EH (cell line): ENCODE measurements around the gene C2orf72.
"Not testable (repeated sequence)": the region's sequence is repeated elsewhere in the genome, so short reads cannot be mapped to it uniquely, and the experiment has no call there.

Source experiments
- DNase-seq: peaks from one replicate; pipeline ENCODE4 v3.0.0-alpha.2; 2015; ENCODE audit warnings: low read depth

C2orf72 gene

DNA sequence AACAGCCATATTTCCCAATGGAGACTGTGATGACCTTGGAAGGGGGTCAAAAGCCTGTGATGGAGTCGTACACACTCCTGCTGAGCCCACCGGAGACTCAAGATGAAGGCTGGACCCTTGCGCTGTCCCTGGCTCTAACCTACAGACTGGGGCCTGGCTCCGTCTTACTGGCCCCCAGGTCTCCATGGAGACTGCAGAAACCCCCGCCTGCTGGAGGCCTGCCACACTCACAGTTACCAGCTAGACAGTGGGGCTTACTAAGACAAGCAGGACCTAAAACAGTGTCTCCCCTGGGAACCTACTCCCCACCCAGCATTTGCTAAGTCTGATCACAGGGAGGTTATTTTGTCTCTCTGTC is 9.6 kb downstream of the C2orf72 start:
- DNase-seq, result no peak

DNA sequence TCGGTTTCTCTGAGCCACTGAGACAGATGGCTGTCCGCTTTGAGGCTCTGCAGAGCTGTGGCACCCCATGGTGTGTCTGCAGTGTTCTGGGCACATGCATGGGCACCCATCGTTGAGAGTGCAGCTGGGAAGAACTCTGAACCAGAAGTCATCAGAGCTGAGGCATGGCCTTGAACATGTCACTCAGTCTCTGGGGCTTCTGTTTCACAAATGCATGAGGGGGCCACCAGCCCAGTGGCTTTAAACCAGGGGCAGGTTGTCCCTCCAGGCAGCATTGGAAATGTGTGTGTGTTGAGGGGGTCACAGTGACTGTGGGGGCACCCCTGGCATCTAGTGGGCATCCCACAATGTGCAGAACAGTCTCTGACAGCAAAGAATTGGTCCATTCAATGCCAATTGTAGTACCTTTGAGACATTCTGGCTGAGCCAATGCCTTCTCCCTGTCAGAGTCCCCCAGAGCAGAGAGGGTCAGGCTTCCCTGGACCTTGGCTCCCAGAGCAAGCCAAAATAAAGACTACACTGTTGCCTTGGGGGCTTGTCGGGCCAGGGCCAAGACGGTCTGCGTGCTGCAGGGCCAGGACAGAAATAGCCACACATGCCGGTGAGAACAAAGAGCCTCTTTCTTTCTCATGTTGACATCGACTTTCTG is 10.1 kb downstream of the C2orf72 start:
- DNase-seq, result no peak

DNA sequence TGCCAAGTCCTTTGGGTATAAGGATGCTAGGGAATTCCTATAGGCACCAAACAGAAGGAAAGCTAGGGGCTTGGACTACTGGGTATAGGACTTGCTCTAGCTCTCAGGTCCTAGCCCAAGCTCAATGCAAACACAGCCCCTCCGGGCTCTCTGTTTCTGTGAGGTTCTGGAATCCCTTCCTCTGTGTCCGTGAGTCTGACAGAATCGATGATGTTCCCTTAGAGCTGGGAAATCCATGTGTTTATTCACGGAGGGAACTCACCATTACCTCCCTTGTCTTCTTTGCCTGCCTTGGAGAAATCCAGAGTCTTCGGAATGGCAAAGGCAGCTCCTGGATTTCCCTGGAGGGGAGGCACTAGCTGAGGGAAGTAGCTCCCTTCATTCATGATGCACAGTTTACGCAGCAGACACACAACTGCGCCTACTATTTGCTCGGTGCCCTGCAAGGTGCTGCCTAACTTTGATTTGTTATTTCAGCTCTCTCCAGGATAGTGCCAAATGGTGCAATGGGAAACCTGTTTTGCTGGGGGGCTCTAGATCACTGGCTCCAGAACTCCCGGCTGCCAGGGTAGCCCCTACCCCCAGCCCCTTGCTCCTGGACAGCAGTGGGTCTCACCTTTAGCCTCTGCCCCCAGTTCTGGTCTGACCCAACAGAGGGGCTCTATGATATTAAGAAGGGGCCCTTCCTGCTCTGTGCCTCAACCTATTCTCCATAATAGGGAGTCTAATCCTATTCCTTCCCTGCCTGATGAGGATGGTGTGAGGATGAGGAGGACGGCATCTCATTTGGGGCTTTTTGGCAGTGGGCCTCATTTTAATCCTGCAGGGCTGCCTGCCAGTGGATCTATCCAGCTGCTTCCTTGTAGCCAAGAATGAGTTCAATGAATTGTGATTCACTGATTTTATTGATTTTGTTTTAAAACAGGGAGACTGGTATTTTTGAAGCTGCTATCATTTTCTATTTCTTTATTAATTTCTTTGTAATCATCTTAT is 10.9 kb downstream of the C2orf72 start:
- DNase-seq, result no peak

DNA sequence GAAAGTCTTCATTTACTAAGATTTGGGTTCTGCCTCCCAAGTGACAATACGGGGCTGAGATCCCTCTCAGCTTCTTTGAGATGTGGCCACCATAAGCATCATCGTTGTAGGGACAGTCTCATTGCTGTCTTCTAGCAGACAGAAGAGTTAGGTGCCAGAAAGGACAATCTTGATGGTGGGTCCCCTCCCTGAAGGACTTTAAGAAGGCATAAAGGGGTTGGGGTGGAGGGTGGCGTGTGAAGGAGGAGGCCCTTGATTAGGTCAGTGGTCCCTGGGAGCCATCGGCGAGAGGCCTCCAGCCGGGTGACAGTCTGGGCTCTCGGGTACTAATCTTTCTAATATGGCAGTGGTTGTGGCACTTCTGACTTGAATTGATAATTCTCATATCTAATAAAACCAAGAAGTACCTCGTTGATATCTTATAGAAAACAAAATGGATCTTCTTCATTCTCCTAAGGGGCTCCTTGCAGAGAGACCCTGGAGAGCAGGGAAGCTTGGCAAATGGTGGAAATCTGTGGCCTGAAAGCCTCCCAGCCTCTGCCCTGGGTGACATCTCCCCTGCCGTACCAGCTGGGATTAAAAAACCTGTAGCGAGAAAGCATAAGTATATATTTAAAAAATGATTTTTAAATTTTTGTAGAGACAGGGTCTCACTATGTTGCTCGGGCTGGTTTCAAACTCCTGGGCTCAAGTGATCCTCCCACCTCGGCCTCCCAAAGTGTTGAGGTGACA is 12.1 kb downstream of the C2orf72 start:
- no peak for DNase-seq

DNA sequence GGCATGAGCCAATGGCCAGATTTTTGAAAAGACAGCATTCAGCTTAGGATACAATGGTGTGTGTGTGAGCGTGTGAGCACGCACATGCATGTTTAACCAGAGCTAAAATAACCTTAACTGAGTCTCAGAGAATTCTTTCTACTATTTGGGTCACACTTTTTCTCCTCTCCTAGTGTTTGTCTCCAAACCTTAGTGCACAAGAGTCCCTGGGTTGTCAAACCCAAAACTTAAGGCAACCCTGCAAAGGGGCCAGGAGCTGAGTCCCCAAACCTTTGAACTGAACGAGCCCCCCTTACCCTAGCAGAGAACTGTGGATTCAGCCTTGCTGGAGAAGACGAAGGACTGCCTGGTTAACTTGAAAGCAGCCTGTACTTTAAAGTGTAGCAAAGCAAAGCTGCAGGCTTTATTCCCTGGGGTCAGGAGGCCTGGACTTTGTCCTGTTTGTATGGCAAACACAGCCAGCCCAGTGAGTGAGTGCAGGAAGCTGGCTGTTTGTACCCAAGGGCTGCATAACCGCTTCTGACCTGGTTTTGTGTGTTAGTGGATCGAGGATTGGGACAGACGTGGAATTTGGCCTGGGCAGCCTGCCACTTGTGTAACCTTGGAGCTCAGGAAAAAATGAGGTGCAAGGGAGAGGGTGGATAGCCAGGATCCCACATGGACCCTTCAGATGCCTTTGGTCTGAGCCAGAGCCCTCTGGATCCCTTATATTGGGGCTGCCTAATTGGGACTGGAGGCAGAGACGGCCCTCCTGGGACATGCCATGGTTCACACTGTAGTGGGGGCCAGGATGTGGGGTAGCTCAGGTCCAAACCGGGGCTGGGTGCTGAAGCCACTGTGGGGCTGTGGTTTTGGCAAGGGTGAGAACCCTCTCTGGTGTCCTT is 12.9 kb downstream of the C2orf72 start:
- DNase-seq, result no peak

DNA sequence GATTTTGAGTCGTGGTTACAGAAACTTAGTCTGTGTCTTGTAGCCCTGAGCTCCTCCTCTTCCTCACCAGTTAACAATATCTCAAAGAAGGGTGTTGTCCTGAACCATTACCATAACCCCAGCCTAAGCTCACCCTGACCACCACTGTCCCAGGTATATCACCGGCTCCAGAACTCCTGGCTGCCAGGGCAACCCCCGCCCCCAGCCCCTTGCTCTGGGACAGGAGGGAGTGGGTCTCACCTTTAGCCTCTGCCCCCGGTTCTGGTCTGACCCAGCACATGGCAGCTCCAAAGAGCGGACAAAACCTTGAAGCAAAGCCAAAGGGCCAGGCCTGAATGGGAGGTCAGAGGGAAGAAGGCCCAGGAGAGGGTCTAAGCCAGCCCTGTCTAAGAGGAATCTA is 13.8 kb downstream of the C2orf72 start:
- no peak for DNase-seq

DNA sequence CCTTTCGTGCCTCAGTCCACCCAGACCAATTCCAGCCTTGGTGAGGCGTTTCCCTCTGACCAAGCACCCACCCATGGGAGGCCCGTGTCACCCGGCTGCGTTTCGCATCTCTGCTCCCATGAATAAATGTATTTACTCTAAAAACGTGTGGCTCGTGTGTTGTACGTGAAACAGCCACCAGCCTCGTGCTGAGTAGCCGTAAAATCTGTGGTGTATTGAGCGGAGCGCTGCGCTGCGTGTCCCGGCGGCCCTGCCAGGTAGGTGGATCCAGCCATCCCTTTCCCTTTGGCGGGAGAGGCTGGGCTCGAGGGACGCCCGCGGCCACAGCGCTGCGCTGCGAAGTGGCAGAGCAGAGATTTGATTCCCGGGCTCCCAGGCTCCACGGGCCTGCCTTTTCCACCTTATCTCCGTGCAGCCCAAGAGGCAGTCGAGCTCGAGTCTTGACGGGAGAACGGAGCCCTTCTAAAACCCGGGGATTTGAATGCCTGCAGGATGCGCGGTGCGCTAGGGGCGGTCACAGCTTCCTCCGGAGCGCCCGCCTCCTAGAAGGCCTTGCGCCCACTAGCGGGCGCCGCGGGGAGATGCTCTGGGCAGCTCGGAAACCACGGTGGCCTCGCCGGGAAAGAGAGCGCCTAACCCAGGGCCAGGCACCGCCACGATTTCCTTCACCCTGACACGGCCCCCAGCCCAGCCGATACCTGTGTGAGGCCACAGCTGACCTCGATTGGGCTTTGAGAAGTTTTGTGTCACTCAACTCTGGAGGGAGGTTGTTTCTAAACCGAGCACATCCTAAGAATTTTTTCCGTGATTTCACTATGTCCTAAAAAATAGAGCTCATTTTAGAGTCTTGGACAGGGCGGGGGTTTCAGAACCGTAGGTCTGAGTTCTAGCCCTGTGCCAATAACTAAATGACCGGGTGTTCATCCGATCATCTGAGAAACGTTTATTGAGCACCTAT is 15.4 kb downstream of the C2orf72 start:
- DNase-seq, result peak; percentile 82

DNA sequence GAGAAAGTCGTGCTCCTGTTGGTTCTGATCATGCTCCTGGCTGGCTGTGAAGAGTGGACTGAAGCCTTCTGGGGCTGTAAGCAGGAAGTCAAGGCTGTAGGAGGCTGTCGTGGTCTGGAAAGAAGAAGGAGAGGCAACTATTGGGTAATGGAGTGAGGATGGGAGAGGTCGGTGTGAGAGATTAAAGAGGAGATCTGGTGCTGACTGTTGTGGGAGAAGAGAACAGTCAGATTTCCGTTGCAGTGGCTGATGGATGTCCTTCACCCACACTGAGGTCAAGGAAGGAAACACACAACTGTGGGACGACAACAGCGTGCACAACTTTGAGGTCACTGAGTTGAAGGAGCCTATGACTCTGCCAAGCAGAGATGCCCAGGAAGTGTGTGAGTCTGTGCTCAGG is 16.5 kb downstream of the C2orf72 start:
- no peak for DNase-seq

DNA sequence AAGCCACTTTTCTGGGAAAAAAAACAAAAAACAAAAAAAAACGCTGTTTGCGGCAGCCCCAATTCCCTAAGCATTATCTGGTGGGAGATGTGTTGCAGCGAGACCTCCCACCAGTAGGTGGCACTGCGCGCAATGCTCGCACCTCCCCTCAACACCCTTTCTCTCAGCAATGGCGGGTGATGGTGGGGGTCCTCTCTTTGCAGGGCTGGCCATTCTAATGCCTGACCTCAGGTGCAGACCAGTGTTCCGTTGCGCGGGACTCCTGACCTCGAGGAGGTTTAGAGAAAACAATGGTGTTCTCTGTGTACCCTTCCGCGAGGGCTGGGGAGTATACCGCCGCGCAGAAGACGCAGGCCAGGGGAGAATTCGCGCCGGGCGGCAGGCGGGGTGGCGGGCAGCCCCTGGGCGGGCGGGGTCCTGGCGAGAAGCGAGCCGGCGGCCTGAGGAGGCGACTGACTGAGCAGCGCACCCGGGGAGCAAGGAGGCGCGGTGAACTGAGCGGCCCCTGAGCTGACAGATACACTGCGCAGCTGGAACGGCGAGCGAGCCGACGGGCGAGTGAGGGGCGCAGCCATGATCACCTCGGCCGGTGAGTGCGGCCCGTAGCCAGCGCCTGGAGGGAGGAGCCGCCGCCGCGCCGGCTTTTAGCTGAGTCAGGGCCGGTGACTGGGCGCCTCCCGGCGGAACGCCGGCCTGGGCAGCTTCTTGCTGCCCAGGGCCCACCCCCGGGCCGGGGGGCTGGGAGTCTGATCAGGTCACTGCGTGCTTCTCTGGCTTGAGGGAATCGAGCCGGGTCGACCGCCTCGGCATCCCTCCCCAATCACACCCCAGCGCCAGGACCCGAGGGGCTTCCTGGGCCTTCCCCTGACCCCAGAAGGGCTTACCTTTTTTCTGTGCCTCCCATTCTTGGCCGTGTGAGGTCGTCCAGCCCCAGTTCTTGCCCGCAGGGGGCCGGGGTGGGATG is 19.4 kb downstream of the C2orf72 start, which contains the start of gene PSMD1:
TSS of gene PSMD1 (plus strand) at position 415 of the 964 bp plus-strand sequence. CDS start at position 574, 159 bp downstream.
- peak; percentile 92 for DNase-seq

DNA sequence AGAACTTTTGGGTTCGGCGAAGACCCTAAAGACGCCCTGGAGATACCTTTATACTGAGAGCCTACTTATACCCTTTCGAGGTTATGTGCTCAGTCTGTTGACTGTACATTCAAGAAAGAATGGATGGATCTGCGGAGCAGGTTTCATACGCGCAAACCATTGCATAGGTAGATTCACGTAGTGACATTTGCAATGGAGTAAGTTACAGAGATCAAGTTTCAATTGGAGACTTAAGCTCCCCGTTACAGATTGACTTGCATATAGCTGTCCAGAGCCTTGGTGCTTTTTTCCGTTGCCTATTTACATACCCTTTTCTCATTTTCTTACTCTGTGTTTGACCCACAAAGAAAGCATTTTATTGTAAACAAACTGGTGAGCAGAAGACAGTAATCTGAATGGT is 20.3 kb downstream of the C2orf72 start:
- DNase-seq, result peak; percentile 35

DNA sequence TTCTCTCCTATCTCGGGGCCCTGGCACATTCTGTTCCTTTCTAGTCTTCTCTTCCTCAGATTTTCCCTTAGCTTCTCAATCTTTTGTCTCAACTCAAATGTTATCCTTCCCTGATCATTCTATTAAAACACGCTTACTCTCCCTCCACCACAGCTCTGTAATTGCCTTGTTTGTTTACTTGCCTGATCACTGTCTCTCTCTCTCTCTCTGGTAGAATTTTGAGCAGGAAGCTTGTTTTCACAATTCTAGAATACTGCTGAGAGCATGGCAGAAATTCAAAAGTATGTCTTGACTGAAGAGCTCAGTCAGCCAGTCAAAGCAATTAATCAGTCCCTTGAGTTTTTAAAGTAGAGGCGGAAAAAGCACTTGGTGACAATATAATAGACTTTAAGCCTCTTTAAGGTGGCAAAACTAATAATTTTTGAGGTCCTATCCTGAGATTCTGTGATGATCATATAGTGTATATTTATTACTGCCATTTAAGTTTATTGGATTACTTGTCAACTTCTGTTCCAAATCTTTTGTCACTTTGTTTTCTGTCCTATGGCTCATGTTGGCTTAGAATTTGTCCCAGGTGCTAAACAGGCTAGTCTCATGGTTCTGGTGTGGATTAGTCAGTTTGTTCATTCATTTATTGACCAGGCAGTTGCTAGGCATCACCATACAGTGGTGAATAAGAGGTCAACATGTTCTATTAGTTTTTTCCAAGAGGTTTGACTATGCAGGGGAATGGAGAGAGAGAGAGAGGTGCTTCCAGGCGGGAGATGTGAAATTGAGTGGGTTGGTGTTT is 21.6 kb downstream of the C2orf72 start:
- DNase-seq, result peak; percentile 18

DNA sequence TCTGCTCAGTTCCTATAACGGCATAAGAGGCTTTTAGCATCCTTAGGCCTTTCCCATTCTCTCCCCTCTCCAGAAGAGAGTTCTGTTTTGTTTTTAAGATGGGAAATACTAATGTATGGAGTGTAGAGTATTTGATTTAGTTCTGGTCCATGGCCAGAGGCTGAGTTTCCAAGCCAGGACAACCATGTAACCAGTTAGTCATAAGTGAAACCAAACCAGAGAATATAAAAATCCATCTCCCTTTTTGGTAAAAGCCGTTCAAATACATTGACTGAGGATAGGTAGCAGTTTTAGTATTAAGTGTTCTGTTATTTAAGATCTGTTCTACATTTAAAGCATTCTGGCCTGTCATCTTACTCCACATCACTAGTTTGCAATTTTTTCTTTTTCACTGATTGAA is 22.4 kb downstream of the C2orf72 start:
- no peak for DNase-seq

DNA sequence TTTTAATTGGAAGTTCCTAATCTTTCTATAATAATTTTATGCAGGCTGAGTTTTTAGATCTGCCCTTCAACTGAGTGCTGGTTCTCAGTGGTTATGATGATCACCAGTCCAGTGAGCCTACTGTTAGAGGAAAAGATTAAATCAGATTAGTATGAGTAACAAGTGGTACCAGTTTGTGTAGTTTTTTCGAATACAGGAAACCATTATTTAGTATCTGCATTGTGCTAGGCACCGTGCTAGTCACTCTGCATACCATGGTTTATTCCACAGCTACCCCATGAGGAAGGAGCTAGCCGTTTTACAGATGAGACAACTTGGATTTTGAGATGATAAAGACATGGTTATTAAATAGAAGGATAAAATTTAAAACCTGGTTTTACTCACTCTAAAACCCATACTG is 25.5 kb downstream of the C2orf72 start:
- no peak for DNase-seq

DNA sequence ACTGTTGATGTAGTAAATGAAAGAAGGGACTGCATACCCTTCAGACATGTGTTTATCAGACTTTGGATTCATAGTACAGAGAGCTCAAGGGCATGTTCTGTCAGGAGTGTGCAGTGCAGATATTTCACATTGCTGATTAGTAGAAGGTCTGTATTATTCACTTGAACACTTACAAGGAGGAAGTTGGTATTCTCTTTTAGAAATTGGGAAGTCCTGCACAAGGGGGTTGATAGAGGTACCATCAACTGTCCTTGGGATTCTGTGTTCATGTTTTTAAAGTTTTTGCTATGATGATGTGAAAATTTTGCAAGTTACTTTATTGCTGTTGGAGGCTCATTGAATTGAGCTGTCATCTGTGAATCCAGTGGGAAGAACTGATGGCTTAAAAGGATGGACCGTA is 26.0 kb downstream of the C2orf72 start:
- DNase-seq, result no peak

DNA sequence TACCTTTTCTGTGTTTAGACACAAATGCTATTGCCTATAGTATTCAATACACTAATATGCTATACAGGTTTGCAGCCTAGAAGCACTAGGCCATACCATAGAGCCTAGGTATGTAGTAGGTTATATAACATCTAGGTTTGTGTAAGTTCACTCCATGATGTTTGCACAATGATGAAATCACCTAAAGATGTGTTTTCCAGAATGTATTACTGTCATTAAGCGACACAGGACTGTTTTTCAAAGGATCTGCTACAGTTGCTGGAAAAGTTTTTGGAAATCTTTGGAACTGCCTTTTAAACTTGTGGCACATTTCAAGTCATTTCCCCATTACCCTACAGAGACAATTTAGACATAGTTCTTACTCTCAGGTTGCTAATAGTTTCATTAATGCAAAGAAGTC is 28.6 kb downstream of the C2orf72 start:
- DNase-seq, result no peak

DNA sequence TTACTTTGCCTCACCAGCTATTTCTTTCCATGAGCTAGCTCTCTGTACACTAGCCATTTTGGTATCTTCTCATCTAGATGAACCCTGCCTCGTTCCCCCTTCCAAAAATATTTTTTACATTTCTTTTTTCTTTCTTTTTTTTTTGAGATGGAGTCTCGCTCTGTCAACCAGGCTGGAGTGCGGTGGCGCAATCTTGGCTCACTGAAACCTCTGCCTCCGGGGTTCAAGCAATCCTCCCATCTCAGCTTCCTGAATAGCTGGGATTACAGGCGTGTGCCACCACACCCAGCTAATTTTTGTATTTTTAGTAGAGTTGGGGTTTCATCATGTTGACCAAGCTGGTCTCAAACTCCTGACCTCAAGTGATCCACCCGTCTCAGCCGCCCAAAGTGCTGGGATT is 30.2 kb downstream of the C2orf72 start:
- not testable (repeated sequence) for DNase-seq

DNA sequence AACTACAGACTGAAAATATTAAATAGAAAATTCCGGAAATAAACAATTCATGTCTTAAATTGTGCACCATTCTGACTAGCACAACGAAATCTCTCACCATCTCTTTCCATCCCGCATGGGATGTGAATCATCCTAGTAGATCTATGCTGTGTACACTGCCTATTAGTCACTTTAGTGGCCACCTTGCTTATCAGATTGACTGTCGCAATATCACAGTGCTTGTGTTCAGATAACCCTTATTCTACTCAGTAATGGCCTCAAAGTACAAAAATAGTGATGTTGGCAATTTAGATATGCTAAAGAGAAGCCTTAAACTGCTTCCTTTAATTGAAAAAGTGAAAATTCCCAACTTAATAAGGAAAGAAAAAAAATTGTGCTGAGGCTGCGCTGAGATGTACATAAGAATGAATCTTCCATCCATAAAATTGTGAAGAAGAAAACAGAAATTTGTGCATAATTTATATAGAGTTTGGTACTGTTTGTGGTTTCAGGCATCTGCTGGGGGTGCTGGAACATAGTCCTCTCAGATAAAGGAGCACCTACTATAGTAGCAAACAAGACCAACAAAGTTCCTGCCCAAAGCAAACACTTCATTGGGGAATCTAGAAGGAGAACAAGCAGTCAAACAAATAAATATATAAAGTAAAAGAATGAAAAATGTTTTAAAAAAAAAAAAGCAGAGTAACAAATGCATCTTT is 31.4 kb downstream of the C2orf72 start:
- peak; percentile 59 for DNase-seq
